Measurements from ENCODE around the gene LRRC74B.
"Not testable (repeated sequence)": the region's sequence is repeated elsewhere in the genome, so short reads cannot be mapped to it uniquely, and the experiment has no call there.

LRRC74B gene

GRCh38 chr22:21033895-21034294 is 11.9 kb upstream of the LRRC74B start:
- Mint-ChIP-seq H3K4me3 (no peak overlapping the region), H3K9me3 (no peaks in the 10 kb centered on the region), H3K27me3 (peaks cover 84% of the 10 kb centered on the region), H3K36me3 (no peaks in the 10 kb centered on the region), H3K27ac (no peak overlapping the region), H3K4me1 (no peaks in the 10 kb centered on the region)
- CTCF ChIA-PET, result no interaction called here
- DNase-seq, result no peak

GRCh38 chr22:21034989-21035388 is 10.8 kb upstream of the LRRC74B start:
- no peaks in the 10 kb centered on the region for H3K36me3 Mint-ChIP-seq
- DNase-seq, result no peak
- no peaks in the 10 kb centered on the region for H3K9me3 Mint-ChIP-seq
- no peak overlapping the region for H3K4me3 Mint-ChIP-seq
- CTCF ChIA-PET, result no interaction called here
- peaks cover 73% of the 10 kb centered on the region for H3K27me3 Mint-ChIP-seq
- no peak overlapping the region for H3K27ac Mint-ChIP-seq
- no peaks in the 10 kb centered on the region for H3K4me1 Mint-ChIP-seq

- Mint-ChIP-seq H3K27ac (no peak overlapping the region), H3K4me3 (no peak overlapping the region), H3K4me1 (peaks cover 6% of the 10 kb centered on the region), H3K9me3 (no peaks in the 10 kb centered on the region), H3K27me3 (peaks cover 55% of the 10 kb centered on the region), H3K36me3 (no peaks in the 10 kb centered on the region)
- CTCF ChIA-PET, result no interaction called here
- DNase-seq, result no peak
These were observed 7.3 kb upstream of the LRRC74B start for GRCh38 chr22:21038405-21038804.

- not testable (repeated sequence) for H3K27ac Mint-ChIP-seq, H3K36me3 Mint-ChIP-seq, H3K4me3 Mint-ChIP-seq, H3K9me3 Mint-ChIP-seq
- DNase-seq, result peak; percentile 5
- CTCF ChIA-PET, result interaction anchor here (1.0 kb wide), 1 partner anchor 17 kb away, joined by 3 read pairs; no protein-coding TSS in a partner anchor
- Mint-ChIP-seq H3K27me3 (peaks cover 55% of the 10 kb centered on the region), H3K4me1 (peaks cover 14% of the 10 kb centered on the region)
These were observed 6.6 kb upstream of the LRRC74B start for GRCh38 chr22:21039158-21039557.

- no peak overlapping the region for H3K27ac Mint-ChIP-seq
- H3K27me3 Mint-ChIP-seq, result peaks cover 63% of the 10 kb centered on the region
- H3K9me3 Mint-ChIP-seq, result no peaks in the 10 kb centered on the region
- CTCF ChIA-PET, result no interaction called here
- H3K4me1 Mint-ChIP-seq, result peaks cover 30% of the 10 kb centered on the region
- peak; percentile 5 for DNase-seq
- H3K36me3 Mint-ChIP-seq, result no peaks in the 10 kb centered on the region
- H3K4me3 Mint-ChIP-seq, result no peak overlapping the region
These were observed 3.8 kb upstream of the LRRC74B start for GRCh38 chr22:21041937-21042336.

- Mint-ChIP-seq H3K4me1 (peaks cover 30% of the 10 kb centered on the region), H3K36me3 (no peaks in the 10 kb centered on the region), H3K27me3 (peaks cover 64% of the 10 kb centered on the region), H3K27ac (no peak overlapping the region), H3K4me3 (no peak overlapping the region), H3K9me3 (no peaks in the 10 kb centered on the region)
- CTCF ChIA-PET, result interaction anchor here (1.0 kb wide), 1 partner anchor 22 kb away, joined by 3 read pairs; no protein-coding TSS in a partner anchor
- peak; percentile 19 for DNase-seq
These were observed 2.5 kb upstream of the LRRC74B start for GRCh38 chr22:21042978-21043859.

GRCh38 chr22:21043860-21044535 is 1.7 kb upstream of the LRRC74B start:
- Mint-ChIP-seq H3K9me3 (no peaks in the 10 kb centered on the region), H3K27me3 (peaks cover 66% of the 10 kb centered on the region), H3K27ac (no peak overlapping the region), H3K4me1 (peaks cover 30% of the 10 kb centered on the region), H3K36me3 (no peaks in the 10 kb centered on the region), H3K4me3 (no peak overlapping the region)
- peak; percentile 11 for DNase-seq
- CTCF ChIA-PET, result interaction anchor here (1.4 kb wide), 1 partner anchor 29 kb away, joined by 3 read pairs; the partner anchor contains the start of gene P2RX6

- Mint-ChIP-seq H3K9me3 (no peaks in the 10 kb centered on the region), H3K36me3 (no peaks in the 10 kb centered on the region), H3K27me3 (peaks cover 66% of the 10 kb centered on the region), H3K4me3 (no peak overlapping the region), H3K4me1 (peaks cover 30% of the 10 kb centered on the region), H3K27ac (no peak overlapping the region)
- DNase-seq, result peak; percentile 24
- CTCF ChIA-PET, result interaction anchor here (0.6 to 1.9 kb wide), 4 partner anchors 24 to 648 kb away, joined by 3 to 4 read pairs (median 3); partner anchors contain the start of genes LZTR1 and P2RX6
These were observed 688 bp upstream of the LRRC74B start for GRCh38 chr22:21044931-21045584.

GRCh38 chr22:21047035-21047661 is 1.4 kb downstream of the LRRC74B start:
- no peak overlapping the region for H3K4me3 Mint-ChIP-seq
- CTCF ChIA-PET, result no interaction called here
- H3K9me3 Mint-ChIP-seq, result no peaks in the 10 kb centered on the region
- H3K36me3 Mint-ChIP-seq, result no peaks in the 10 kb centered on the region
- peaks cover 67% of the 10 kb centered on the region for H3K27me3 Mint-ChIP-seq
- DNase-seq, result peak; percentile 17
- no peak overlapping the region for H3K27ac Mint-ChIP-seq
- H3K4me1 Mint-ChIP-seq, result peaks cover 39% of the 10 kb centered on the region

GRCh38 chr22:21047730-21048129 is 2.0 kb downstream of the LRRC74B start:
- Mint-ChIP-seq H3K27me3 (peaks cover 61% of the 10 kb centered on the region), H3K9me3 (no peaks in the 10 kb centered on the region), H3K36me3 (no peaks in the 10 kb centered on the region), H3K27ac (no peak overlapping the region), H3K4me3 (no peak overlapping the region), H3K4me1 (peaks cover 39% of the 10 kb centered on the region)
- no peak for DNase-seq
- CTCF ChIA-PET, result no interaction called here

GRCh38 chr22:21048448-21048847 is 2.7 kb downstream of the LRRC74B start:
- H3K9me3 Mint-ChIP-seq, CTCF ChIA-PET, H3K36me3 Mint-ChIP-seq, H3K27ac Mint-ChIP-seq, DNase-seq, H3K4me3 Mint-ChIP-seq: not testable (repeated sequence)
- peaks cover 59% of the 10 kb centered on the region for H3K27me3 Mint-ChIP-seq
- H3K4me1 Mint-ChIP-seq, result peaks cover 33% of the 10 kb centered on the region

- H3K9me3 Mint-ChIP-seq, H3K4me3 Mint-ChIP-seq, H3K36me3 Mint-ChIP-seq, H3K27ac Mint-ChIP-seq, CTCF ChIA-PET, DNase-seq: not testable (repeated sequence)
- peaks cover 54% of the 10 kb centered on the region for H3K27me3 Mint-ChIP-seq
- H3K4me1 Mint-ChIP-seq, result peaks cover 28% of the 10 kb centered on the region
These were observed 3.2 kb downstream of the LRRC74B start for GRCh38 chr22:21048965-21049364.

GRCh38 chr22:21051145-21051830 is 5.5 kb downstream of the LRRC74B start:
- Mint-ChIP-seq H3K27me3 (peaks cover 43% of the 10 kb centered on the region), H3K27ac (no peak overlapping the region), H3K9me3 (no peaks in the 10 kb centered on the region), H3K36me3 (no peaks in the 10 kb centered on the region), H3K4me3 (no peak overlapping the region), H3K4me1 (peaks cover 24% of the 10 kb centered on the region)
- CTCF ChIA-PET, result no interaction called here
- no peak for DNase-seq

Data from activated naive CD4-positive, alpha-beta T cell treated with anti-CD3 and anti-CD28 coated beads, Interleukin-2, amount 10 ng/mL, durations not matched to agents 7 days and 5 days (primary cell).